ENCODE data around the gene RAB4A.

DNA sequence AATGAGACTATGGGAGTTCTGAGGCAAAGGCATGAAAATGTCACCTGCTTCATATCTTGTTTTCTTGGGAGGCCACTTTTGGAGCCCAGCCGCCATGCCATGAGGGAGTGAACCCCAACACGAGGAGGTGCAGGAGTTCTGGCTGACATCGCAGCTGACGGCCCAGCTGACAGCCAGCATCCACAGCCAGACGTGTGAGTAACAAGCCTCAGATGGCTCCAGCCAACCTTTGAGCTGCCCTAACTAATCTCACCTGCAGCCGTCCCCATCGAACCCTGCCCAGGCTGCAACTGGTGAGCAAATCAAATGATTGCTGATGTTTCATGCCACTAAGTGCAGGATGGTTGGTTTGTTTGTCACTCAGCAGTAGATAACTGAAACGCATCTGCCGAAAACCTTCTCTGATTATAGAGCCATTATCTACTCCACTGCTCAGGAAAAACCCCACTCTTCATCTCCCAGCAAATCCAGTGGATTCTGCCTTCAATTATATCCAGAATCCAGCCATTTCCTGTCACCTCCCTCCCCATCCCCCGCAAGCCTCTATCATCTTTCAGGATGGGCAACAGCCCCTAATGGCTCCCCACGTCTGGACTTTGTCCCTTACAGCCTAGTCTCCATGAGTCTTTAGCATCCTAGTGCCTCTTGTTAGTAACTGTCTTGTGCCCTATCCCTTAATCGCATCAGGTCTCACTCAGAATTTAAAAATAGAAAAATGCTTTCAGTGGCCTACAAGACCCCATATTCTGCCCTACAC is 18.5 kb upstream of the RAB4A start:
- TF ChIP-seq, protein P1, sequence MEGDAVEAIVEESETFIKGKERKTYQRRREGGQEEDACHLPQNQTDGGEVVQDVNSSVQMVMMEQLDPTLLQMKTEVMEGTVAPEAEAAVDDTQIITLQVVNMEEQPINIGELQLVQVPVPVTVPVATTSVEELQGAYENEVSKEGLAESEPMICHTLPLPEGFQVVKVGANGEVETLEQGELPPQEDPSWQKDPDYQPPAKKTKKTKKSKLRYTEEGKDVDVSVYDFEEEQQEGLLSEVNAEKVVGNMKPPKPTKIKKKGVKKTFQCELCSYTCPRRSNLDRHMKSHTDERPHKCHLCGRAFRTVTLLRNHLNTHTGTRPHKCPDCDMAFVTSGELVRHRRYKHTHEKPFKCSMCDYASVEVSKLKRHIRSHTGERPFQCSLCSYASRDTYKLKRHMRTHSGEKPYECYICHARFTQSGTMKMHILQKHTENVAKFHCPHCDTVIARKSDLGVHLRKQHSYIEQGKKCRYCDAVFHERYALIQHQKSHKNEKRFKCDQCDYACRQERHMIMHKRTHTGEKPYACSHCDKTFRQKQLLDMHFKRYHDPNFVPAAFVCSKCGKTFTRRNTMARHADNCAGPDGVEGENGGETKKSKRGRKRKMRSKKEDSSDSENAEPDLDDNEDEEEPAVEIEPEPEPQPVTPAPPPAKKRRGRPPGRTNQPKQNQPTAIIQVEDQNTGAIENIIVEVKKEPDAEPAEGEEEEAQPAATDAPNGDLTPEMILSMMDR (IDR thresholded peaks at IDR 0.05): no peak
- no peak for TF ChIP-seq POLR2A (IDR thresholded peaks at IDR 0.05)

All from uterus (tissue), 2 donors.